ENCODE measurements around the gene NCR1.

Gene NCR1

DNA sequence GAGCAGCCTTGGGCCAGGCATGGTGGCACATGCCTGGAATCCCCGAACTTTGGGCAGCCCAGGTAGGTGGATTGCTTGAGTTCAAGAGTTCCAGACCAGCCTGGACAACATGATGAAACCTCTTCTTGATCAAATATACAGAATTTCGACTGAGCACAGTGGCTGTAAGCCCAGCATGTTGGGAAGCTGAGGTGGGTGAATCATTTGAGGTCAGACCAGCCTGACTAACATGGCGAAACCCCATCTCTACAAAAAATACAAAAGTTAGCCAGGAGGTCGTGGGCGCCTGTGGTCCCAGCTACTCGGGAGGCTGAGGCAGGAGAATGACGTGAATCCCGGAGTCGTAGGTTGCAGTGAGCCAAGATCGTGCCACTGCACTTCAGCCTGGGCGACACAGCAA, 49.4 kb downstream of the NCR1 start:
- TF ChIP-seq EZH2phosphoT487 (conservative IDR thresholded peaks at IDR 0.05; ENCODE audit: low read length) = no peak
- TF ChIP-seq, protein P1, sequence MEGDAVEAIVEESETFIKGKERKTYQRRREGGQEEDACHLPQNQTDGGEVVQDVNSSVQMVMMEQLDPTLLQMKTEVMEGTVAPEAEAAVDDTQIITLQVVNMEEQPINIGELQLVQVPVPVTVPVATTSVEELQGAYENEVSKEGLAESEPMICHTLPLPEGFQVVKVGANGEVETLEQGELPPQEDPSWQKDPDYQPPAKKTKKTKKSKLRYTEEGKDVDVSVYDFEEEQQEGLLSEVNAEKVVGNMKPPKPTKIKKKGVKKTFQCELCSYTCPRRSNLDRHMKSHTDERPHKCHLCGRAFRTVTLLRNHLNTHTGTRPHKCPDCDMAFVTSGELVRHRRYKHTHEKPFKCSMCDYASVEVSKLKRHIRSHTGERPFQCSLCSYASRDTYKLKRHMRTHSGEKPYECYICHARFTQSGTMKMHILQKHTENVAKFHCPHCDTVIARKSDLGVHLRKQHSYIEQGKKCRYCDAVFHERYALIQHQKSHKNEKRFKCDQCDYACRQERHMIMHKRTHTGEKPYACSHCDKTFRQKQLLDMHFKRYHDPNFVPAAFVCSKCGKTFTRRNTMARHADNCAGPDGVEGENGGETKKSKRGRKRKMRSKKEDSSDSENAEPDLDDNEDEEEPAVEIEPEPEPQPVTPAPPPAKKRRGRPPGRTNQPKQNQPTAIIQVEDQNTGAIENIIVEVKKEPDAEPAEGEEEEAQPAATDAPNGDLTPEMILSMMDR (IDR thresholded peaks at IDR 0.05; ENCODE audit: insufficient read depth, low read length, poor library complexity, severe bottlenecking) = no peak
- Histone ChIP-seq H4K20me1 (ENCODE audit: low read depth, low read length) (no peaks in the 10 kb centered on the region), H3K79me2 (ENCODE audit: insufficient read depth, low read length) (no peaks in the 10 kb centered on the region), H3K27me3 (ENCODE audit: low read length) (no peaks in the 10 kb centered on the region), H2AFZ (ENCODE audit: low read depth, low read length, severe bottlenecking) (no peak overlapping the region), H3K9me2 (replicated peaks; ENCODE audit: insufficient read depth, low read length) (no peaks in the 10 kb centered on the region), H3K4me2 (ENCODE audit: low read depth, low read length, poor library complexity, severe bottlenecking) (no peak overlapping the region), H3F3A (ENCODE audit: insufficient read depth) (peaks cover 31% of the 10 kb centered on the region), H3K27ac (ENCODE audit: low read depth, low read length) (no peak overlapping the region), H3K9me3 (ENCODE audit: insufficient read depth, low read length) (no peaks in the 10 kb centered on the region), H3K36me3 (ENCODE audit: low read length) (no peaks in the 10 kb centered on the region), H3K9ac (ENCODE audit: low read length) (no peak overlapping the region), H3K4me3 (ENCODE audit: insufficient read depth, low read length, poor library complexity, severe bottlenecking) (no peak overlapping the region)

DNA sequence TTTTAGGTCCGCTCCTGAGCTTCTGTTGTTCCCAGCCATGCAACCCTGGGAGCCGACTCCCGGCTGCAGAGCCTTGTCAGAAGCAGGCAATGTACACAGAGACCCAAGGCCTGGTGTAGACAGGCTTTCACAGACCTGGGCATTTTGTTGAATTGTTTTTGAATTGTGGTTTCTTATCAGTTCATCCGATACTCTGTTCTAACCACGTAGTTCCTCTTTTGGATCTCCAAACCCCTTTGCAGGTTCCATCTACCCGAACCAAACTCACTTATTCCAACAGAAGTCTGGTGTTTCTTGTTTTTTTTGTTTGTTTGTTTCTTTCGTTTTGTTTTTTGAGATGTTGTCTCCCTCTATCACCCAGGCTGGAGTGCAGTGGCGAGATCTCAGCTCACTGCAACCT, 53.9 kb downstream of the NCR1 start:
- no peaks in the 10 kb centered on the region for H3K9me2 ChIP-seq (replicated peaks; ENCODE audit: insufficient read depth, low read length)
- peak overlapping the region; percentile 60 for H3K9ac ChIP-seq (ENCODE audit: low read length)
- no peaks in the 10 kb centered on the region for H3K9me3 ChIP-seq (ENCODE audit: insufficient read depth, low read length)
- peaks cover 30% of the 10 kb centered on the region for H3F3A ChIP-seq (ENCODE audit: insufficient read depth)
- TF ChIP-seq, protein P1 (IDR thresholded peaks at IDR 0.05; ENCODE audit: insufficient read depth, low read length, poor library complexity, severe bottlenecking) = no peak
- no peak for TF ChIP-seq EZH2phosphoT487 (conservative IDR thresholded peaks at IDR 0.05; ENCODE audit: low read length)
- no peaks in the 10 kb centered on the region for H3K79me2 ChIP-seq (ENCODE audit: insufficient read depth, low read length)
- H3K27me3 ChIP-seq (ENCODE audit: low read length) = no peaks in the 10 kb centered on the region
- H3K4me2 ChIP-seq (ENCODE audit: low read depth, low read length, poor library complexity, severe bottlenecking) = peak overlapping the region; percentile 90
- H3K36me3 ChIP-seq (ENCODE audit: low read length) = no peaks in the 10 kb centered on the region
- H2AFZ ChIP-seq (ENCODE audit: low read depth, low read length, severe bottlenecking) = peak overlapping the region; percentile 14
- H3K27ac ChIP-seq (ENCODE audit: low read depth, low read length) = peak overlapping the region; percentile 99
- peak overlapping the region; percentile 39 for H3K4me3 ChIP-seq (ENCODE audit: insufficient read depth, low read length, poor library complexity, severe bottlenecking)
- H4K20me1 ChIP-seq (ENCODE audit: low read depth, low read length) = no peaks in the 10 kb centered on the region

Data from SU-DHL-6 (cell line).